Prostate gland (tissue), 2 donors: Measurements from ENCODE around the gene SLC9A7. TPM values are rescaled to one million over a fixed set of nuclear protein-coding genes. Genes with fewer than 3 reads are reported as not detected.
"Not testable (repeated sequence)": the region's sequence is repeated elsewhere in the genome, so short reads cannot be mapped to it uniquely, and the experiment has no call there.

ENCODE experiments used
- DNase-seq: peaks from one replicate; pipeline ENCODE4 v3.0.0-alpha.2; 2019; ENCODE audit warnings: low spot score
- H3K27ac ChIP-seq, 2 donors: fragments of 200-600 bp; sonication (generic); 2 replicates each; pipeline ENCODE4 v1.5.1; 2017 to 2019
- H3K27me3 ChIP-seq: fragments of 200-600 bp; sonication (generic); replicated peaks from 2 replicates; pipeline ENCODE4 v1.5.1; 2019; ENCODE audit not compliant: insufficient read depth
- H3K36me3 ChIP-seq, 2 donors: fragments of 200-600 bp; sonication (generic); 1 replicate in 1 of 2; 2 replicates in 1 of 2; pipeline versions ENCODE4 v1.5.1 to v1.8.1; 2017 to 2019
- H3K4me1 ChIP-seq: fragments of 200-600 bp; sonication (generic); replicated peaks from 2 replicates; pipeline ENCODE4 v1.5.1; 2019
- H3K4me3 ChIP-seq, 2 donors: fragments of 200-600 bp; sonication (generic); 2 replicates each; pipeline ENCODE4 v1.5.1; 2017 to 2019
- H3K9me3 ChIP-seq: fragments of 200-600 bp; sonication (generic); 2 replicates; pipeline ENCODE4 v1.5.1; 2017
- POLR2A ChIP-seq: fragments of 450-650 bp; IDR thresholded peaks from one replicate; pipeline ENCODE4 v1.6.1; 2016; ENCODE audit warnings: antibody characterized with exemption, mild to moderate bottlenecking
- POLR2AphosphoS5 ChIP-seq: sonication (generic); formaldehyde crosslinking; IDR thresholded peaks from one replicate; pipeline ENCODE4 v1.6.1; 2017; ENCODE audit warnings: antibody characterized with exemption
- WGBS: methylation state at CpG from one replicate; pipeline ENCODE4 v1.1.5; 2018; 5-methylcytosine and 5-hydroxymethylcytosine counted together
- intact Hi-C: fragments of 100-400 bp; cut with DNase I; formaldehyde crosslinking; loops from one replicate; pipeline ENCODE4 v1.14.2; 2022
- total RNA-seq, 2 donors: library from RNA; depleted of rRNA; stranded (reverse); fragments of >200 nt; gene quantifications; one replicate each; pipeline ENCODE4 v1.1.0, GENCODE V29; 2016
- TF ChIP-seq, protein P1 (sequence below), 4 experiments: fragments of 200-600 bp in 2 of 4; fragments of 450-650 bp in 2 of 4; sonication (generic) in 2 of 4; IDR thresholded peaks; 1 replicate in 3 of 4; 2 replicates in 1 of 4; pipeline ENCODE4 v1.5.1; 2016 to 2019; ENCODE audit warnings: antibody characterized with exemption in 4 of 4, mild to moderate bottlenecking in 2 of 4, moderate library complexity in 2 of 4

Gene SLC9A7
- total RNA-seq, 2 donors from 2014 or later: 16.5 to 36.5 TPM

DNA sequence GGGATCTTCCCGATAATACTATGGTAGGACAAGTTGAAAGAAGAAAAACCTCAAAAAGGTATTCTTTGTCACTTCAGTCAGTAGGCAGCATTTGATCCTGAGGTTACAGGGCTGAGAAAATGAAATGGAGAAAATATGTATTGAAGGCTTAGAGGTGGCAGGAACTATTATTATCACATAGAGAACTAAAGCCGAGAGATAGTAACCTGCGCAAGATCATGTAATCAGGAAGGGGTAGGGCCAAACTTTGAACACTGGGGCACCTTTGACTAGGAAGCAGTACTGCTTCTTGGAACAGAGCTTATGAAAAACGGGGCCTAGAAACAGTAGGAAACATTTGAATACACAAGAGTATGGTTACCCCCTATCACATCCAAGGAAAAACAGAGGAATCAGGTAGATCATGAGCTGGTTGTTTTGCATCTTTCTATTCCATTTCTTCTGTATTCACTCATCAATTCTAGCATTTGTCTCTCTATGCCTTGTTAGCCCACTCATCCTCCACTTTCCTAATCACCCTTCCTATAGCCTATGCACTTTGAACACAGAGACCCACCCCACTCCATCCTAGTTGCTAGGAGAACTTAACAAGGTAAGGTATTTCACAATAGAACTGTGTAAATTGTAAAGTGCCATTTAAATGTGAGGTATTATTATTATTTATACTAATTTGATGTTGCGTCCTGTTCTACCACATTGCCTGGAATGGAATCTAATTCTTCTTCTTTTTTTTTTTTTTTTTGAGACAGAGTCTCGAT is 34.6 kb upstream of the SLC9A7 start:
- WGBS: 75% methylated on average over 6 of the region's 6 CpGs
- Histone ChIP-seq H3K27ac (peak overlapping the region in 1 of 2 donors; percentile 53), H3K9me3 (no peaks in the 10 kb centered on the region), H3K36me3 (no peaks in the 10 kb centered on the region), H3K27me3 (no peaks in the 10 kb centered on the region), H3K4me1 (no peaks in the 10 kb centered on the region), H3K4me3 (no peak overlapping the region)
- no peak for DNase-seq
- TF ChIP-seq POLR2A: no peak
- TF ChIP-seq, protein P1, sequence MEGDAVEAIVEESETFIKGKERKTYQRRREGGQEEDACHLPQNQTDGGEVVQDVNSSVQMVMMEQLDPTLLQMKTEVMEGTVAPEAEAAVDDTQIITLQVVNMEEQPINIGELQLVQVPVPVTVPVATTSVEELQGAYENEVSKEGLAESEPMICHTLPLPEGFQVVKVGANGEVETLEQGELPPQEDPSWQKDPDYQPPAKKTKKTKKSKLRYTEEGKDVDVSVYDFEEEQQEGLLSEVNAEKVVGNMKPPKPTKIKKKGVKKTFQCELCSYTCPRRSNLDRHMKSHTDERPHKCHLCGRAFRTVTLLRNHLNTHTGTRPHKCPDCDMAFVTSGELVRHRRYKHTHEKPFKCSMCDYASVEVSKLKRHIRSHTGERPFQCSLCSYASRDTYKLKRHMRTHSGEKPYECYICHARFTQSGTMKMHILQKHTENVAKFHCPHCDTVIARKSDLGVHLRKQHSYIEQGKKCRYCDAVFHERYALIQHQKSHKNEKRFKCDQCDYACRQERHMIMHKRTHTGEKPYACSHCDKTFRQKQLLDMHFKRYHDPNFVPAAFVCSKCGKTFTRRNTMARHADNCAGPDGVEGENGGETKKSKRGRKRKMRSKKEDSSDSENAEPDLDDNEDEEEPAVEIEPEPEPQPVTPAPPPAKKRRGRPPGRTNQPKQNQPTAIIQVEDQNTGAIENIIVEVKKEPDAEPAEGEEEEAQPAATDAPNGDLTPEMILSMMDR (IDR thresholded peaks at IDR 0.05): no peak
- no peak for TF ChIP-seq POLR2AphosphoS5
- intact Hi-C loops: no loop called here

DNA sequence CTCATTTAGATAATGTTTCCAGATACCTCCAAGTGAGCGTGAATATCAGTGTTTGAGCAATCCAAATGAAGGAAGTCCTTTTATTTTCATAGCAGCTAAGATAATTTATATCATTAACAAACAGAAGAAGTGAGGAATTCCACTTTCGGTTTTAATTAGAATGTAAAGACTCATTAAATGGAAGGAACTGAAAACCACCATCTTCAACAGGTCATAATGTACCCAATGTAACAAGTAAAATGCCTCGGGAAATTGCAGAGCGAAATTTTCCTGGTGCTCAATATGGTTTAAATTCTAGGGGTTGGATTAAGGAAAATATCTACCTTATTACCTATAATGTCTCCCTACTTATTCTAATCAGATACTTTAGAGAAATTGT is 33.9 kb upstream of the SLC9A7 start:
- 31% methylated on average over 4 of the region's 4 CpGs for WGBS
- Histone ChIP-seq H3K36me3 (no peaks in the 10 kb centered on the region), H3K4me3 (no peak overlapping the region), H3K27ac (peak overlapping the region in 1 of 2 donors; percentile 53), H3K9me3 (no peaks in the 10 kb centered on the region), H3K27me3 (no peaks in the 10 kb centered on the region), H3K4me1 (no peaks in the 10 kb centered on the region)
- TF ChIP-seq, protein P1 (IDR thresholded peaks at IDR 0.05): no peak
- TF ChIP-seq POLR2A (no peak), POLR2AphosphoS5 (no peak)
- no peak for DNase-seq
- intact Hi-C loops: no loop called here

DNA sequence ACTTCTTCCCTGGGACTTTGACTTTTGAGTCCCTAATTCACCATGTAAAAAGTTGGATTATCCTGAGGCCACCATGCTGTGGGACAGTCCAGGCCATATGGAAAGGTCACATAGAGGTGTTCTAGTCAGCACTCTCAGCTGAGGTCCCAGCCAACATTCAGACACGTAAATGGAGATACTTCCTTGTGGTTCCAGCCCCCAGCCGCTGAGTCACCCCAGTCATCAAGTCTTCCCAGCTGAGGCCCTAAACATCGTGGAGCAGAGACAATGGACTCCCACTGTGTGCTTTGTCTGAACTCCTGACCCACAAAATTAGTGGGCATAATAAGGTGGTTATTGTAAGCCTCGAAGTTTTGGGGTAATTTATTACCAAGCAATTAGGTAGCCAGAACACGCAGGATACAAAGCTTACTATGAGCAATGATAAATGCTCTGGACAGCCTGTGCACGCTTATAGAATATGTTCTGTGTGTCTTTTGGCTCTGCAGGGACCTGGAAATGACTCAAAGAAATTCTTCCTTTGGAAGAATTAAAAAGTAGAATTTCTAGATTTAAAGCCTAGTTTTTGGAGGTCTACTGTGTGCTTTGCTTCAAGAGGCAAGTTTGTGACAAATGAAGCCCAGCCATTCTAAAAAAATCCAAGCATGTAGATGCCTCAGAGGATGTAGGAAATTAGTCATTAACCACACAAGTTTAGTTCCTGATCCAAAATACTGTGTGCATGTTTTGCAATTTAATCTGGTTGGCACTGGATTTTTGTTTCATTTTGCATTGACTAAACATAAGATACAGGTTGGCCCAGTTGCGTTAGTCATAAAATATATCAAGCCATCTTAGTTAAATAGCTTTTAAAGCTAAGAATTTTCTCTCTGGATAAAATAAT is 33.2 kb upstream of the SLC9A7 start:
- H3K9me3 ChIP-seq: no peaks in the 10 kb centered on the region
- H3K4me1 ChIP-seq: no peaks in the 10 kb centered on the region
- 21% methylated on average over 7 of the region's 7 CpGs for WGBS
- peak overlapping the region; percentile 53 to 60 for H3K27ac ChIP-seq
- TF ChIP-seq, protein P1 (IDR thresholded peaks at IDR 0.05): no peak
- TF ChIP-seq POLR2A (no peak), POLR2AphosphoS5 (peak; percentile 67)
- intact Hi-C loops: no loop called here
- H3K4me3 ChIP-seq: no peak overlapping the region
- no peaks in the 10 kb centered on the region for H3K27me3 ChIP-seq
- DNase-seq: peak; percentile 57
- no peaks in the 10 kb centered on the region for H3K36me3 ChIP-seq

DNA sequence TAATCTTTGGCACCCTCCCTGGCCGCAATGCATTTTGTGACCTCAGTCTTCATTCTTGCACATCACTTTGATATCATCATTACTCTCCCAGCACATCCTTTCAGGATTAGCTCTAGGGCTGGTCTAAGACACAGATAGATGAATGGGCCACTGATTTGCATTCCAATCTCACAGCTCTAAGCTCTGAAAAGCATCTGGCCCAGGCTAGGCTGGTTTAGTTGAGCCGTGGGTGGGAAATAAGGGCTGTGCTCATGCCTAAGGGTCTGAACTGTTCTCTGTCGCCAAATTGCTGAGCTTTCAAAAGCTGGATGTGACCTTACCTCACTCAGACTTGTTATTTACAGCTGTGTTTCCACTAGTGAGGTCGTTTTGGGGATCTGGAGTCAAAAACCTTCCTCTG is 30.0 kb upstream of the SLC9A7 start:
- Histone ChIP-seq H3K9me3 (no peaks in the 10 kb centered on the region), H3K27me3 (no peaks in the 10 kb centered on the region), H3K4me1 (no peaks in the 10 kb centered on the region), H3K27ac (no peak overlapping the region), H3K36me3 (no peaks in the 10 kb centered on the region), H3K4me3 (no peak overlapping the region)
- DNase-seq: no peak
- TF ChIP-seq POLR2AphosphoS5: no peak
- TF ChIP-seq POLR2A: no peak
- TF ChIP-seq, protein P1 (IDR thresholded peaks at IDR 0.05): no peak
- 80% methylated on average over 4 of the region's 4 CpGs for WGBS
- intact Hi-C loops: no loop called here

DNA sequence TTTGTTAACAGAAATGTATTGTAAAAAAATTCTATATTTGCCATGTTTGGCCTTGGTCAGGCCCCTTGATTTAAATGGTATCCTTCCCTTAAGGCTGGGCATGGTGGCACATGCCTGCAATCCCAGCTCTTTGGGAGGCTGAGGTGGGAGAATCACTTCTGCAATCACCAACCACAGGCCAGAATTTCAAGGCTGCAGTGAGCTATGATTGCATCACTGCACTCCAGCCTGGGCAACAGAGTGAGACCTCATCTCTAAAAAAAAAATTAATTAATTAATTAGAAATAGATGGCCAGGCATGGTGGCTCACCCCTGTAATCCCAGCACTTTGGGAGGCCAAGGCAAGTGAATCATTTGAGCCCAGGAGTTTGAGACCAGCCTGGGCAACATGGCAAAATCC is 25.5 kb upstream of the SLC9A7 start:
- DNase-seq, H3K27me3 ChIP-seq, H3K4me1 ChIP-seq, H3K4me3 ChIP-seq, H3K9me3 ChIP-seq, H3K36me3 ChIP-seq, intact Hi-C loops, H3K27ac ChIP-seq: not testable (repeated sequence)
